Measurements from ENCODE around the gene PPFIA4.

GRCh38 chr1:203076031-203076511, 49.8 kb downstream of the PPFIA4 start:
- TF ChIP-seq LEF1 (IDR thresholded peaks at IDR 0.05; ENCODE audit: borderline replicate concordance), result no peak
- no peak for TF ChIP-seq FOXM1 (IDR thresholded peaks at IDR 0.05; ENCODE audit: borderline replicate concordance)
